ENCODE results near the gene MBNL1. TPM values are rescaled to one million over a fixed set of nuclear protein-coding genes. Genes with fewer than 3 reads are reported as not detected.

The MBNL1 gene
- total RNA-seq, 2 donors from 2014 or later: 199 to 327 TPM

DNA sequence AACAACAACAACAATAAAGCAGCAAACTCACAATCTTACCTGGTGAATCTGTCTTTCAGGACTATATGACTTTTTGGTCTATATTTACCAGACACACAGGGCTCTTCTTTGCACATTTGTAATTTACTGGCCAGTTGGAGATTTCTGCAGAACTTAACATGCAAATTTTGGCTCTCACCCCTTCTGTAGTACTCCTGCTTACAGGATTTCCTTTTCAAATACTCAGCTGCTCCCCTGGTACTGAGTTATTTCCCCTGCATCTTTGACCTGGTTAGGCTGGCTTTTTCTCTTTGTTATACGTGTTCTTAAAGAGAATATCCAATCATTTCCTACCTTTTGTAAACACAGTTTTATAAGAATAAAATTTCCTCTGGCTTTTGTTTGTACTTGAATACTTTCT, 228.0 kb downstream of the MBNL1 start:
- Histone ChIP-seq H3K9me3 (no peaks in the 10 kb centered on the region), H3K4me3 (no peak overlapping the region), H3K36me3 (no peaks in the 10 kb centered on the region), H3K4me1 (peaks cover 0 to 11% of the 10 kb centered on the region in 2 donors), H3K27ac (peak overlapping the region; percentile 36 to 56), H3K27me3 (no peaks in the 10 kb centered on the region)
- DNase-seq (ENCODE audit: low spot score): no peak
- TF ChIP-seq CTCF (IDR thresholded peaks at IDR 0.05): no peak

DNA sequence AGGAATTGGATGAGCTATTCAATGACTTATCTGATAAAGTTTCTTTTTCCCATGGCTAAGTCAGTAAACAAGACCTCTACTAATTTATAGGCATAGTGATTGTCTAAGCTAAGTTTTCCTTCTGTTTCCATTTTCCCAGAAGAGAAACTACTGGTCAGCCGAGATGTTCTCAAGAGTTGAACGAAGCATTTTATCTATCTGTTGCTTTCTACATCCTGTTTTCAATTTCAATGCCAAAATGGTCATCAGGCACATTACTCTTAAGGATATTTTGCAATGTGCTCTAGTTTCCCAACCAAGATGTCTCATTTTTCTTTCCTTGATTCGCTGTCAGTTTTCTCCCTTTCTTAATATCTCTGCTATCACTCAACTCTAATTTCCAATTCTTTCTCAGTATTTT, 228.7 kb downstream of the MBNL1 start:
- TF ChIP-seq CTCF (IDR thresholded peaks at IDR 0.05): no peak
- H3K27ac ChIP-seq: peak overlapping the region; percentile 36 to 56

DNA sequence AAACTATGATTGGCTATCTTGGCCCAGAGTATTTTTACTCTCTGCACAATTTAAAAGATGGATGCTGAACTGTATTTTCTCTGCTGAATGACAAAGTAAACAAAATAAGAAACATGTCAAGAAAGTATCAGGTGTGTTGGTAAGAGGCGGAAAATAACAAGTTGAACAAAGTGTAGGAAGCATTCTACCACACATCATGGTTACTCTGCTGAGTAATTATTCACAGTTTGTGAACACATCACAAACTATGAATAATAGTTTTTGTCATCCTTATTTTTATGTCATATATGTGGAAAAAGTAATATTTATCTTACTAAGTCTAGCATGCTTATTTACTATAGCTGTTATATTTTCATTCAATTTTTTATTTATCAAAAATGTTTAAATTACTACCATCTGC, 229.2 kb downstream of the MBNL1 start:
- Histone ChIP-seq H3K4me1 (peaks cover 0 to 11% of the 10 kb centered on the region in 2 donors), H3K27me3 (no peaks in the 10 kb centered on the region), H3K4me3 (no peak overlapping the region), H3K27ac (peak overlapping the region; percentile 36 to 56), H3K36me3 (no peaks in the 10 kb centered on the region), H3K9me3 (no peaks in the 10 kb centered on the region)
- no peak for TF ChIP-seq CTCF (IDR thresholded peaks at IDR 0.05)
- no peak for DNase-seq (ENCODE audit: low spot score)

More for the DNA sequence above, 228.7 kb downstream of the MBNL1 start:
- no peak for DNase-seq (ENCODE audit: low spot score)
- no peak overlapping the region for H3K4me3 ChIP-seq
- no peaks in the 10 kb centered on the region for H3K36me3 ChIP-seq
- H3K9me3 ChIP-seq: no peaks in the 10 kb centered on the region
- peaks cover 0 to 11% of the 10 kb centered on the region in 2 donors for H3K4me1 ChIP-seq
- no peaks in the 10 kb centered on the region for H3K27me3 ChIP-seq

DNA sequence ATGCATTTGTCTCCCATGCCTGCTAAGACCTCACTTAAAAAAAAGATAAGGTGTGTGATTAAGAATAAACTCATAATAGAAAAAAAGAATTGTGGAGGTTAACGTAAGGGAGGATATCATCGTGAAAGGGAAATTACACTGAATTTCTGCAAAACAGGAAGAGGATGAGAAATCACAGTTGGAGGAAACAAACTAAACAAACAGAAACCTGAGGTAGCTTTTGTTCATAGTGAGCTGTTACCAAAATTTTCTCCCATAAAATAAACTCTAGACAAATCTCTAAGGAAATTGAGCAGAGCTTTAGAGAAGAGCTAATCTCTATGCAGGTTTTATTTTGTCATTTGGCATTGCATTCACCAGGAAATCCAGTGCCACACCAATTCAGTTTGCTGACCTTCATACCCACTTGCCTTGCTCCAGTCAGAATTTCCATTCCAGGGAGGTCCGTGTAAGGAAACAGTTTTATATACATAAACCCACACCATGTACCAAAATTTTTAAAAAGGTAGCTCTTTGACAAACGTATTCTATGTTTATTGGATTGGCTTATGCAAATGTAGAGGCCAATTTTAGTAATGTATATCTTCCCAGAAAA, 231.2 kb downstream of the MBNL1 start:
- no peak for TF ChIP-seq CTCF (IDR thresholded peaks at IDR 0.05)
- H3K4me3 ChIP-seq: no peak overlapping the region
- H3K27me3 ChIP-seq: no peaks in the 10 kb centered on the region
- no peaks in the 10 kb centered on the region for H3K9me3 ChIP-seq
- no peak overlapping the region for H3K27ac ChIP-seq
- no peaks in the 10 kb centered on the region for H3K36me3 ChIP-seq
- DNase-seq (ENCODE audit: low spot score): no peak
- peaks cover 0 to 11% of the 10 kb centered on the region in 2 donors for H3K4me1 ChIP-seq

- Histone ChIP-seq H3K4me1 (no peaks in the 10 kb centered on the region), H3K4me3 (no peak overlapping the region), H3K27me3 (no peaks in the 10 kb centered on the region), H3K36me3 (no peaks in the 10 kb centered on the region), H3K27ac (no peak overlapping the region), H3K9me3 (no peaks in the 10 kb centered on the region)
- no peak for DNase-seq (ENCODE audit: low spot score)
- no peak for TF ChIP-seq CTCF (IDR thresholded peaks at IDR 0.05)
These were observed 237.2 kb downstream of the MBNL1 start for GRCh38 chr3:152505926-152506325.

- H3K27ac ChIP-seq: no peak overlapping the region
- no peaks in the 10 kb centered on the region for H3K4me1 ChIP-seq
- H3K36me3 ChIP-seq: no peaks in the 10 kb centered on the region
- no peaks in the 10 kb centered on the region for H3K9me3 ChIP-seq
- H3K4me3 ChIP-seq: no peak overlapping the region
- TF ChIP-seq CTCF (IDR thresholded peaks at IDR 0.05): peak; percentile 40 to 65
- no peak for DNase-seq (ENCODE audit: low spot score)
- H3K27me3 ChIP-seq: no peaks in the 10 kb centered on the region
These were observed 240.0 kb downstream of the MBNL1 start for GRCh38 chr3:152508705-152509104.

All from right atrium auricular region (tissue), 2 donors.